AG04450 (cell line): ENCODE measurements around the gene CLDN18. TPM values are rescaled to one million over a fixed set of nuclear protein-coding genes. Genes with fewer than 3 reads are reported as not detected.

Source experiments
- CTCF ChIA-PET: fragments of 300-600, 350-600 bp; formaldehyde crosslinking; extraction: SDS; loops from one replicate; lab custom pipeline; 2022; ENCODE audit warnings: antibody characterized with exemption, inconsistent platforms; lab: Charles Lee
- POLR2A ChIA-PET: fragments of 350-600 bp; formaldehyde crosslinking; extraction: SDS; loops from one replicate; lab custom pipeline; 2021; ENCODE audit warnings: antibody characterized with exemption, inconsistent platforms; lab: Yijun Ruan, JAX
- DNase-seq: peaks from one replicate; pipeline ENCODE4 v3.0.0-alpha.2; 2011; ENCODE audit warnings: low read depth, low spot score
- H3K27ac ChIP-seq: one replicate; pipeline ENCODE4 v1.5.1; 2012; ENCODE audit warnings: low read depth, low read length, control low read depth
- H3K27me3 ChIP-seq: one replicate; pipeline ENCODE4 v1.6.0; 2012; ENCODE audit warnings: low read length; ENCODE audit not compliant: control insufficient read depth, insufficient read depth
- H3K4me3 ChIP-seq: 2 replicates; pipeline ENCODE4 v1.5.1; 2011; ENCODE audit warnings: mild to moderate bottlenecking, low read depth, low read length, control low read depth
- H3K9me3 ChIP-seq: 2 replicates; pipeline ENCODE4 v1.5.1; 2012; ENCODE audit warnings: low read length; ENCODE audit not compliant: control insufficient read depth, insufficient read depth
- CTCF ChIP-seq: IDR thresholded peaks from 2 replicates; pipeline ENCODE4 v1.5.1; 2011; ENCODE audit warnings: low read depth, low read length, control low read depth, inconsistent platforms
- polyA plus RNA-seq: library from polyadenylated mRNA; depleted of rRNA; stranded (reverse); fragments of >200 nt; gene quantifications from 2 replicates; pipeline ENCODE4 v1.2.3, GENCODE V29; 2011; rRNA removed

CLDN18 gene
- polyA plus RNA-seq, 1 experiment: not detected

GRCh38 chr3:138082085-138082991, 72.4 kb downstream of the CLDN18 start:
- no peak for TF ChIP-seq CTCF
- Histone ChIP-seq H3K4me3 (peak overlapping the region; percentile 38), H3K27ac (peak overlapping the region; percentile 95), H3K27me3 (no peaks in the 10 kb centered on the region), H3K9me3 (no peaks in the 10 kb centered on the region)
- peak; percentile 65 for DNase-seq
- ChIA-PET POLR2A (interaction anchor here (0.6 to 2.8 kb wide), 5 partner anchors 19 to 1330 kb away, joined by 3 to 20 read pairs (median 3); partner anchors contain the start of genes DZIP1L and STAG1), CTCF (interaction anchor here (1.0 to 3.3 kb wide), 7 partner anchors 11 to 335 kb away, joined by 3 to 28 read pairs (median 4); partner anchors contain the start of gene DZIP1L)

GRCh38 chr3:138082992-138083386, 73.0 kb downstream of the CLDN18 start:
- DNase-seq: no peak
- no peaks in the 10 kb centered on the region for H3K9me3 ChIP-seq
- peak overlapping the region; percentile 95 for H3K27ac ChIP-seq
- no peak overlapping the region for H3K4me3 ChIP-seq
- ChIA-PET POLR2A (interaction anchor here (0.6 to 2.8 kb wide), 4 partner anchors 12 to 1330 kb away, joined by 3 to 20 read pairs (median 3); partner anchors contain the start of genes DZIP1L and STAG1), CTCF (interaction anchor here (1.2 to 3.3 kb wide), 6 partner anchors 12 to 335 kb away, joined by 3 to 28 read pairs (median 4); partner anchors contain the start of gene DZIP1L)
- no peak for TF ChIP-seq CTCF
- H3K27me3 ChIP-seq: no peaks in the 10 kb centered on the region

Other genes starting within 250 kb of the CLDN18 start
- gene SOX14, start 245.8 kb upstream of the CLDN18 start, polyA plus RNA-seq: not detected in 2 replicates
- 5.7 and 7.9 TPM in 2 replicates for gene DZIP1L, start 105.4 kb downstream of the CLDN18 start, polyA plus RNA-seq
- gene A4GNT, start 122.2 kb downstream of the CLDN18 start, polyA plus RNA-seq: not detected in 2 replicates
- gene DBR1, start 164.8 kb downstream of the CLDN18 start, polyA plus RNA-seq: 10.5 and 12.8 TPM in 2 replicates
- gene ARMC8, start 177.1 kb downstream of the CLDN18 start, polyA plus RNA-seq: 48.2 and 61.2 TPM in 2 replicates